Measurements from ENCODE around the gene DLGAP1. TPM values are rescaled to one million over a fixed set of nuclear protein-coding genes. Genes with fewer than 3 reads are reported as not detected.

DLGAP1 gene
- total and polyA plus RNA-seq, 10 of the 15 experiments (the other 5 are each of a cell fraction or from before 2014, with no cell fraction given) = 0.23 to 27.6 (median 1.9) TPM

- H2AFZ ChIP-seq (ENCODE audit: control insufficient read depth, low read depth, low read length) = no peak overlapping the region
- ATAC-seq = no peak
- in situ Hi-C loops (cut with MboI) = no loop called here
- no peak overlapping the region for H3K9ac ChIP-seq (ENCODE audit: control insufficient read depth, insufficient read depth, low read length)
- no peaks in the 10 kb centered on the region for H3K36me3 ChIP-seq (ENCODE audit: control insufficient read depth in 2 of 2, insufficient read depth in 2 of 2, low read length in 1 of 2)
- H3K79me2 ChIP-seq (ENCODE audit: control insufficient read depth, insufficient read depth, low read length) = no peaks in the 10 kb centered on the region
- DNase-seq (ENCODE audit: low read depth, low spot score) = no peak
- H3K4me1 ChIP-seq (ENCODE audit: control insufficient read depth, insufficient read depth, low read length) = no peaks in the 10 kb centered on the region
- CTCF ChIA-PET = no interaction called here
- intact Hi-C loops (cut with micrococcal nuclease; ENCODE audit: unreplicated experiment) = no loop called here
- no peaks in the 10 kb centered on the region for H4K20me1 ChIP-seq (ENCODE audit: control insufficient read depth, insufficient read depth)
- RAD21 ChIA-PET (ENCODE audit: unreplicated experiment) = no interaction called here
- H3K27ac ChIP-seq (ENCODE audit: control insufficient read depth, insufficient read depth) = no peak overlapping the region
- no peak for TF ChIP-seq BACH1 (IDR thresholded peaks at IDR 0.05; ENCODE audit: borderline replicate concordance)
- TF ChIP-seq TARDBP (IDR thresholded peaks at IDR 0.05; ENCODE audit: borderline replicate concordance) = no peak
- TF ChIP-seq GATAD2B (conservative IDR thresholded peaks at IDR 0.05; ENCODE audit: low read depth) = no peak
- no peak for TF ChIP-seq CBX3 (IDR thresholded peaks at IDR 0.05; ENCODE audit: borderline replicate concordance, low read depth)
- TF ChIP-seq SREBF1 (IDR thresholded peaks at IDR 0.05; ENCODE audit: low read length) = no peak
- no peak for TF ChIP-seq ZNF217 (IDR thresholded peaks at IDR 0.05)
- TF ChIP-seq MLLT1 (IDR thresholded peaks at IDR 0.05) = no peak
- TF ChIP-seq USF1 (IDR thresholded peaks at IDR 0.05; ENCODE audit: borderline replicate concordance, extremely low read length, insufficient read depth, low read depth, low read length) = no peak
- TF ChIP-seq BCLAF1 (IDR thresholded peaks at IDR 0.05) = no peak
- TF ChIP-seq KLF5 (IDR thresholded peaks at IDR 0.05; ENCODE audit: partially characterized antibody) = no peak
- no peak for TF ChIP-seq HDGF (IDR thresholded peaks at IDR 0.05)
- TF ChIP-seq SREBF2 (IDR thresholded peaks at IDR 0.05; ENCODE audit: low read length) = no peak
- POLR2A ChIA-PET = no interaction called here
- no TSS peak for BruUV-seq (replicated peaks)
- FAIRE-seq = no peak
- no peaks in the 10 kb centered on the region for H3K9me3 ChIP-seq (replicated peaks; ENCODE audit: control insufficient read depth, insufficient read depth, low read length)
- WGBS (ENCODE audit: insufficient coverage, insufficient replicate concordance, low lambda C conversion rate, missing lambda C conversion rate) = 46% methylated on average over 8 of the region's 8 CpGs
- H3K4me3 ChIP-seq = no peak overlapping the region
- H3K27me3 ChIP-seq (replicated peaks in 1 of 2; ENCODE audit: control insufficient read depth in 2 of 2, insufficient read depth in 2 of 2, low read length in 1 of 2) = no peaks in the 10 kb centered on the region
- H3K4me2 ChIP-seq (ENCODE audit: control insufficient read depth, insufficient read depth) = no peak overlapping the region
- SMC1A ChIA-PET (ENCODE audit: uncharacterized antibody, unreplicated experiment) = interaction anchor here (0.6 to 1.8 kb wide), 4 partner anchors 9 to 360 kb away, joined by 3 to 8 read pairs (median 4); no protein-coding TSS in a partner anchor
Measured at GRCh38 chr18:3649633-3650426, 805.3 kb downstream of the DLGAP1 start.
